Measurements from ENCODE around the gene NCBP2.

Gene NCBP2

GRCh38 chr3:196962930-196963630 is 20.8 kb upstream of the NCBP2 start:
- no peak for DNase-seq (ENCODE audit: low spot score)
- no peak for TF ChIP-seq CTCF (IDR thresholded peaks at IDR 0.05; ENCODE audit: extremely low read depth, missing control alignments)

GRCh38 chr3:196962108-196962929 is 20.0 kb upstream of the NCBP2 start:
- DNase-seq (ENCODE audit: low spot score), result no peak
- TF ChIP-seq CTCF (IDR thresholded peaks at IDR 0.05; ENCODE audit: extremely low read depth, missing control alignments), result no peak

GRCh38 chr3:196954832-196955231 is 12.5 kb upstream of the NCBP2 start:
- TF ChIP-seq CTCF (IDR thresholded peaks at IDR 0.05; ENCODE audit: extremely low read depth, missing control alignments), result no peak
- no peak for DNase-seq (ENCODE audit: low spot score)

- no peak for TF ChIP-seq CTCF (IDR thresholded peaks at IDR 0.05; ENCODE audit: extremely low read depth, missing control alignments)
Measured at GRCh38 chr3:196951371-196951770, 9.0 kb upstream of the NCBP2 start.

GRCh38 chr3:196949750-196950149 is 7.4 kb upstream of the NCBP2 start:
- TF ChIP-seq CTCF (IDR thresholded peaks at IDR 0.05; ENCODE audit: extremely low read depth, missing control alignments), result no peak

More at GRCh38 chr3:196951371-196951770, 9.0 kb upstream of the NCBP2 start:
- DNase-seq (ENCODE audit: low spot score), result no peak

GRCh38 chr3:196949285-196949619 is 6.9 kb upstream of the NCBP2 start:
- no peak for TF ChIP-seq CTCF (IDR thresholded peaks at IDR 0.05; ENCODE audit: extremely low read depth, missing control alignments)
- DNase-seq (ENCODE audit: low spot score), result no peak

More at GRCh38 chr3:196949750-196950149, 7.4 kb upstream of the NCBP2 start:
- no peak for DNase-seq (ENCODE audit: low spot score)

Measured in GM20000 (cell line).